H1 (cell line): ENCODE measurements around the gene CHD1L.

Experiments used
- BRCA1 ChIP-seq: IDR thresholded peaks from 2 replicates; pipeline ENCODE4 v1.6.1; 2012; ENCODE audit warnings: low read depth, low read length, improper control_type of control experiment
- CBX8 ChIP-seq: fragments of 300-800, 300-1000 bp; sonication (generic); IDR thresholded peaks from 2 replicates; pipeline ENCODE4 v1.7.1; 2016; ENCODE audit warnings: low read depth, low read length, borderline replicate concordance
- EZH2 ChIP-seq: fragments of 200-600 bp; sonication (generic); IDR thresholded peaks from 2 replicates; pipeline ENCODE4 v1.7.1; 2012; ENCODE audit warnings: low read depth, mild to moderate bottlenecking, moderate library complexity, low read length, inconsistent platforms; ENCODE audit not compliant: severe bottlenecking
- JUND ChIP-seq: IDR thresholded peaks from 2 replicates; pipeline ENCODE4 v1.6.1; 2011; ENCODE audit warnings: mild to moderate bottlenecking, improper control_type of control experiment, low read length
- POLR2A ChIP-seq, 2 experiments: IDR thresholded peaks; 1 replicate in 1 of 2; 2 replicates in 1 of 2; pipeline ENCODE4 v1.6.1; 2011; ENCODE audit warnings: low read depth in 2 of 2, low read length in 2 of 2, mild to moderate bottlenecking in 2 of 2; ENCODE audit errors: control extremely low read depth in 1 of 2
- POLR2AphosphoS5 ChIP-seq: IDR thresholded peaks from 2 replicates; pipeline ENCODE4 v1.6.1; 2011; ENCODE audit warnings: low read depth, low read length
- TCF12 ChIP-seq: IDR thresholded peaks from 2 replicates; pipeline ENCODE4 v1.6.1; 2011; ENCODE audit warnings: low read depth, mild to moderate bottlenecking, low read length
- TEAD4 ChIP-seq: IDR thresholded peaks from 2 replicates; pipeline ENCODE4 v1.6.1; 2012; ENCODE audit warnings: low read depth, low read length, inconsistent platforms, mixed read lengths
- TF ChIP-seq, protein P1 (sequence below), 3 experiments: IDR thresholded peaks; 1 replicate in 2 of 3; 2 replicates in 1 of 3; pipeline versions ENCODE4 v1.5.1 to v1.6.1; 2011; ENCODE audit warnings: low read length in 3 of 3, mild to moderate bottlenecking in 3 of 3, inconsistent platforms in 2 of 3, low read depth in 1 of 3, moderate library complexity in 1 of 3; ENCODE audit not compliant: insufficient read depth in 1 of 3; ENCODE audit errors: control extremely low read depth in 1 of 3
- TF ChIP-seq, protein P2 (sequence below): IDR thresholded peaks from 2 replicates; pipeline ENCODE4 v1.6.1; 2011; ENCODE audit warnings: low read length, improper control_type of control experiment

DNA sequence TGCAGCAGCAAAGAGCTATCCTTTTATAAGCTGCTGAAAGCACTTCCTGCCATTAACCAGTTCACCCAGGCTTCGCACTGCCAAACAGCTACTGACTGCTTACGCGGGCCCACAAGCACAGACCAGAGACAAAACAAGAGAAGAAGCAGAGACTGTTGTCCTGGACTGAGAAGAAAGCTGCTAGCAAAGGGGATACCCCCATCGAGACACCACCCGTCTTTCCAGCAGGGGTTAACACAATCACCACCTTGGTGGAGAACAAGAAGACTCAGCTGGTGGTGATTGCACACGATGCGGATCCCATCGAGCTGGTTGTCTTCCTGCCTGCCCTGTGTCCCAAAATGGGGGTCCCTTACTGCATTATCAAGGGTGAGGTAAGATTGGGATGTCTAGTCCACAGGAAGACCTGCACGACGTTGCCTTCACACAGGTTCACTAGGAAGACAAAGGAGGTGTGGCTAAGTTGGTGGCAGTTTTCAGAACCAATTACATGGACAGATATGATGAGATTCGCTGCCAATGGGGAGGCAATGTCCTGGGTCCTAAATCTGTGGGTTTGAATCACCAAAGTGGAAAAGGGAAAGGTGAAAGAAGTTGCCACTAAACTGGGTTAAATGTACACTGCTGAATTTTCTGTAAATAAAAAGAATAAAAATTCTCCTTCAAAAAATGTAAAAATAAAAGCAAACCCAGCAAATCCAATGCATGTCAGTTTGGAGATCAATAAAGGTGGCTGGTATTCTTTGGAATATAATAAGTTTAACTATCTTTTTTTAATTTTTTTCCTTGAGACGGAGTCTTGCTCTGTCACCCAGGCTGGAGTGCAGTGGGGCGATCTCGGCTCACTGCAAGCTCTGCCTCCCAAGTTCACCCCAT lies 18.5 kb upstream of the CHD1L start:
- TF ChIP-seq, protein P1, sequence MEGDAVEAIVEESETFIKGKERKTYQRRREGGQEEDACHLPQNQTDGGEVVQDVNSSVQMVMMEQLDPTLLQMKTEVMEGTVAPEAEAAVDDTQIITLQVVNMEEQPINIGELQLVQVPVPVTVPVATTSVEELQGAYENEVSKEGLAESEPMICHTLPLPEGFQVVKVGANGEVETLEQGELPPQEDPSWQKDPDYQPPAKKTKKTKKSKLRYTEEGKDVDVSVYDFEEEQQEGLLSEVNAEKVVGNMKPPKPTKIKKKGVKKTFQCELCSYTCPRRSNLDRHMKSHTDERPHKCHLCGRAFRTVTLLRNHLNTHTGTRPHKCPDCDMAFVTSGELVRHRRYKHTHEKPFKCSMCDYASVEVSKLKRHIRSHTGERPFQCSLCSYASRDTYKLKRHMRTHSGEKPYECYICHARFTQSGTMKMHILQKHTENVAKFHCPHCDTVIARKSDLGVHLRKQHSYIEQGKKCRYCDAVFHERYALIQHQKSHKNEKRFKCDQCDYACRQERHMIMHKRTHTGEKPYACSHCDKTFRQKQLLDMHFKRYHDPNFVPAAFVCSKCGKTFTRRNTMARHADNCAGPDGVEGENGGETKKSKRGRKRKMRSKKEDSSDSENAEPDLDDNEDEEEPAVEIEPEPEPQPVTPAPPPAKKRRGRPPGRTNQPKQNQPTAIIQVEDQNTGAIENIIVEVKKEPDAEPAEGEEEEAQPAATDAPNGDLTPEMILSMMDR (IDR thresholded peaks at IDR 0.05; ENCODE audit: control extremely low read depth in 1 of 3, insufficient read depth in 1 of 3, low read depth in 1 of 3, low read length in 3 of 3), result no peak
- no peak for TF ChIP-seq TCF12
- no peak for TF ChIP-seq EZH2
- no peak for TF ChIP-seq POLR2AphosphoS5
- no peak for TF ChIP-seq POLR2A (IDR thresholded peaks at IDR 0.05; ENCODE audit: control extremely low read depth in 1 of 2, low read depth in 2 of 2, low read length in 2 of 2)
- TF ChIP-seq JUND, result no peak
- TF ChIP-seq, protein P2, sequence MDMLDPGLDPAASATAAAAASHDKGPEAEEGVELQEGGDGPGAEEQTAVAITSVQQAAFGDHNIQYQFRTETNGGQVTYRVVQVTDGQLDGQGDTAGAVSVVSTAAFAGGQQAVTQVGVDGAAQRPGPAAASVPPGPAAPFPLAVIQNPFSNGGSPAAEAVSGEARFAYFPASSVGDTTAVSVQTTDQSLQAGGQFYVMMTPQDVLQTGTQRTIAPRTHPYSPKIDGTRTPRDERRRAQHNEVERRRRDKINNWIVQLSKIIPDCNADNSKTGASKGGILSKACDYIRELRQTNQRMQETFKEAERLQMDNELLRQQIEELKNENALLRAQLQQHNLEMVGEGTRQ, result no peak
- no peak for TF ChIP-seq TEAD4
- no peak for TF ChIP-seq BRCA1
- no peak for TF ChIP-seq CBX8
